Measurements from ENCODE around the gene S1PR1.

The S1PR1 gene

DNA sequence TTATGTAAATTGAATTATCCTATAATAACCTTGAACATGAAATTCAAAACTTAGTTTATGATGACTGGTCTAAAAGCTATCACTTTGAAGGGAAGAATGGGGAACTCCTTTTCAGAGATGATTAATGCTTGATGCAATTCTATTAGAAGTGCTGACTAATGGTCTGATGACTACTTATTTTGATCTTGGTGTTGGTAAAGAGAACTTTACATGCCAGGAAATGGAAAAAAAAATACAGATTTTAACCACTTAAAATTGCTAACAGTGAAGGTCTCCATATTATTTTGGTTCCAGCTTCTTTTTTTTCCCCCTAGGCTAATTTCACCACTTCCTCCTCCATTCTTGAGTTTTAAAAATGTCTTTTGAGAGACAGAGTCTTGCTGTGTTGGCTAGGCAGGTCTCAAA lies 22.9 kb downstream of the S1PR1 start:
- Histone ChIP-seq H3K36me3 (ENCODE audit: control insufficient read depth, insufficient read depth, low read length) (no peaks in the 10 kb centered on the region), H3K4me3 (ENCODE audit: low read depth, low read length) (no peak overlapping the region), H3K79me2 (no peaks in the 10 kb centered on the region), H3K9me3 (ENCODE audit: control insufficient read depth, low read length) (no peaks in the 10 kb centered on the region), H3K27me3 (ENCODE audit: control insufficient read depth, insufficient read depth, low read length) (no peaks in the 10 kb centered on the region), H3K9ac (no peak overlapping the region), H3K4me2 (ENCODE audit: low read length) (no peak overlapping the region), H2AFZ (no peak overlapping the region), H3K4me1 (no peaks in the 10 kb centered on the region), H3K27ac (no peak overlapping the region)
- no peak for TF ChIP-seq CTCF (IDR thresholded peaks at IDR 0.05)

- H3K79me2 ChIP-seq: no peaks in the 10 kb centered on the region
- no peak overlapping the region for H3K4me3 ChIP-seq (ENCODE audit: low read depth, low read length)
- no peaks in the 10 kb centered on the region for H3K4me1 ChIP-seq
- H2AFZ ChIP-seq: no peak overlapping the region
- no peak overlapping the region for H3K9ac ChIP-seq
- no peaks in the 10 kb centered on the region for H3K27me3 ChIP-seq (ENCODE audit: control insufficient read depth, insufficient read depth, low read length)
- H3K36me3 ChIP-seq (ENCODE audit: control insufficient read depth, insufficient read depth, low read length): no peaks in the 10 kb centered on the region
- no peak overlapping the region for H3K4me2 ChIP-seq (ENCODE audit: low read length)
- TF ChIP-seq CTCF (IDR thresholded peaks at IDR 0.05): no peak
- H3K9me3 ChIP-seq (ENCODE audit: control insufficient read depth, low read length): no peaks in the 10 kb centered on the region
- H3K27ac ChIP-seq: no peak overlapping the region
Measured at GRCh38 chr1:101260556-101261350, 23.9 kb downstream of the S1PR1 start.

- H2AFZ ChIP-seq: no peak overlapping the region
- TF ChIP-seq CTCF (IDR thresholded peaks at IDR 0.05): no peak
- no peaks in the 10 kb centered on the region for H3K4me1 ChIP-seq
- no peak overlapping the region for H3K4me2 ChIP-seq (ENCODE audit: low read length)
- H3K79me2 ChIP-seq: no peaks in the 10 kb centered on the region
- no peaks in the 10 kb centered on the region for H3K36me3 ChIP-seq (ENCODE audit: control insufficient read depth, insufficient read depth, low read length)
- no peak overlapping the region for H3K4me3 ChIP-seq (ENCODE audit: low read depth, low read length)
- no peak overlapping the region for H3K27ac ChIP-seq
- H3K27me3 ChIP-seq (ENCODE audit: control insufficient read depth, insufficient read depth, low read length): no peaks in the 10 kb centered on the region
- H3K9ac ChIP-seq: no peak overlapping the region
- H3K9me3 ChIP-seq (ENCODE audit: control insufficient read depth, low read length): no peaks in the 10 kb centered on the region
Measured at GRCh38 chr1:101261623-101262022, 24.8 kb downstream of the S1PR1 start.

DNA sequence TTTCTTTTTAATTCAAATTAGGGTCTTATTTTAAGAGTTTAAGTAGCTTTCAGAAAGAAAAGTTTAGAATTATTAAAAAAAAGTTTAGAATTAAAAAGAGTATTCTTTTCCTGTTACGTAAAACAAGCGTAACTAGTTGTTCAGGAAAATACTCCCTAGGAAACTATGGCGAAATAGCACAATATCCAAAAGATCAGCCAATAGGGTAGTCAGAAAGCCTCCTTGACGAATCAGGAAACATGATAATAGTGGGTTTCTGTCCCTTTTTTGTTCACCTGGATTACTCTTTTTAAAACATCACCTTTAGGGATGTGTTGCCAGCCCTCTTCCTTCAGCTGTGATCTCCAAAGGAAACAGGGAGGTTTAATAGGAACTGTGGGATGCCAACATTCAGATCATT lies 25.2 kb downstream of the S1PR1 start:
- H3K9me3 ChIP-seq (ENCODE audit: control insufficient read depth, low read length): no peaks in the 10 kb centered on the region
- H3K4me2 ChIP-seq (ENCODE audit: low read length): no peak overlapping the region
- peak overlapping the region; percentile 29 for H3K27ac ChIP-seq
- H3K79me2 ChIP-seq: no peaks in the 10 kb centered on the region
- H3K27me3 ChIP-seq (ENCODE audit: control insufficient read depth, insufficient read depth, low read length): no peaks in the 10 kb centered on the region
- H2AFZ ChIP-seq: no peak overlapping the region
- H3K4me1 ChIP-seq: no peaks in the 10 kb centered on the region
- no peak overlapping the region for H3K4me3 ChIP-seq (ENCODE audit: low read depth, low read length)
- no peak overlapping the region for H3K9ac ChIP-seq
- H3K36me3 ChIP-seq (ENCODE audit: control insufficient read depth, insufficient read depth, low read length): no peaks in the 10 kb centered on the region
- TF ChIP-seq CTCF (IDR thresholded peaks at IDR 0.05): no peak

Measured in parathyroid adenoma (tissue), 2 donors.